ENCODE measurements around the gene ST8SIA1. TPM values are rescaled to one million over a fixed set of nuclear protein-coding genes. Genes with fewer than 3 reads are reported as not detected.

The ST8SIA1 gene
- total and polyA plus RNA-seq, 5 donors from 2014 or later, result 1.2 to 39.4 (median 3.3) TPM

DNA sequence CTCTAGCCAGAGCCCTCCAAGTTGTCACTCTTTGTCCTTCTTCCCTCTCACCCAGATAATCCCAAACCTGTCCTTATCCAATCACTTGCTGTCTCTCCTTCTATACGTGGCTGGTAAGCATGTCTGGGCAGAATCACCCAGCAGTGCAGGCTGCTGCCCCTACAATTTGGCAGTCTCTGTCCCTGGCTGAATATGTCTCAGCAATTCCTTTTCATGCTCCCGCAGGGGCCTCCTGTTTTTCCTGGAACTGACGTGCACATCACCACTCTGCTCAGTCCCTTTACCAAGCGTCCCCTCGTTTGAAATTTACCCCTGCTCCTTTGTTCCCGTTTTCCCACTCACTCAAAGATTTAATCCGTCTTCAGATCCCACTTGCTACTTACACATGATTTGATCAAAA is 80.0 kb downstream of the ST8SIA1 start:
- H3K4me3 Mint-ChIP-seq, result no peak overlapping the region
- H3K27ac ChIP-seq (ENCODE audit: insufficient read depth, low read length, poor library complexity, severe bottlenecking), result no peak overlapping the region
- no peaks in the 10 kb centered on the region for H3K27me3 Mint-ChIP-seq
- no peaks in the 10 kb centered on the region for H3K9me3 ChIP-seq (ENCODE audit: control insufficient read depth in 2 of 2, low read length in 2 of 2)
- peaks cover 19% of the 10 kb centered on the region for H3K36me3 Mint-ChIP-seq
- peaks cover 6% of the 10 kb centered on the region for H3K4me1 ChIP-seq (ENCODE audit: control insufficient read depth, insufficient read depth, low read length, poor library complexity, severe bottlenecking)
- H3K4me3 ChIP-seq (ENCODE audit: low read depth, low read length), result no peak overlapping the region
- no peaks in the 10 kb centered on the region for H3K9me3 Mint-ChIP-seq
- no peaks in the 10 kb centered on the region for H3K27me3 ChIP-seq (ENCODE audit: control insufficient read depth, insufficient read depth, low read length)
- no peak for ATAC-seq (ENCODE audit: low read depth in 2 of 2)
- peaks cover 19% of the 10 kb centered on the region for H3K36me3 ChIP-seq (ENCODE audit: control insufficient read depth, insufficient read depth, low read length)
- H3K4me1 Mint-ChIP-seq, result peaks cover 0 to 15% (median 9%) of the 10 kb centered on the region in 4 donors
- H3K27ac Mint-ChIP-seq, result no peak overlapping the region
- DNase-seq, result no peak

DNA sequence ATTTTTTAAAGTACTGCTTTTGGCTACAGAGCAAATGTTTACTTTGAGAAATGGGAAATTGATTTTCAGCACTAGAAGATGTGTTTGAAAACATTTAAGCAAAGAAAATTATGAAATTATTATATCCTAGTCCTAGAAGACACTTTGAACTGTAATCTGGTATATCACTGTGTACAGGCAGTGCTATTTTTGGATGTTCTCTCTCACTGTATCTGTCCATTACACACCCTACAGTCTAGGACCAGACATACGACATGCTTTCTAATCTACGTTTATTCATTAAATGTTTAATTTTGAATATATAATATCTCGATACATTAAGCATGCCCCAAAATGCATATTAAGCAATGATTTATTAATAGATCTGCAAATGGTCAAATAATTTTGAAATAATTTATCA is 82.5 kb downstream of the ST8SIA1 start:
- ATAC-seq (ENCODE audit: low read depth in 2 of 2) (no peak), DNase-seq (no peak)
- Histone ChIP-seq H3K9me3 (ENCODE audit: control insufficient read depth in 2 of 2, low read length in 2 of 2) (no peaks in the 10 kb centered on the region), H3K4me3 (ENCODE audit: low read depth, low read length) (no peak overlapping the region), H3K27ac (ENCODE audit: insufficient read depth, low read length, poor library complexity, severe bottlenecking) (no peak overlapping the region), H3K27me3 (ENCODE audit: control insufficient read depth, insufficient read depth, low read length) (no peaks in the 10 kb centered on the region), H3K36me3 (ENCODE audit: control insufficient read depth, insufficient read depth, low read length) (peaks cover 27% of the 10 kb centered on the region), H3K4me1 (ENCODE audit: control insufficient read depth, insufficient read depth, low read length, poor library complexity, severe bottlenecking) (no peaks in the 10 kb centered on the region)
- Mint-ChIP-seq H3K27ac (no peak overlapping the region), H3K9me3 (peaks cover 0 to under 1% (median 0%) of the 10 kb centered on the region in 7 donors), H3K27me3 (no peaks in the 10 kb centered on the region), H3K4me1 (peaks cover 0 to 6% (median 3%) of the 10 kb centered on the region in 4 donors), H3K4me3 (no peak overlapping the region), H3K36me3 (peaks cover 27% of the 10 kb centered on the region)

DNA sequence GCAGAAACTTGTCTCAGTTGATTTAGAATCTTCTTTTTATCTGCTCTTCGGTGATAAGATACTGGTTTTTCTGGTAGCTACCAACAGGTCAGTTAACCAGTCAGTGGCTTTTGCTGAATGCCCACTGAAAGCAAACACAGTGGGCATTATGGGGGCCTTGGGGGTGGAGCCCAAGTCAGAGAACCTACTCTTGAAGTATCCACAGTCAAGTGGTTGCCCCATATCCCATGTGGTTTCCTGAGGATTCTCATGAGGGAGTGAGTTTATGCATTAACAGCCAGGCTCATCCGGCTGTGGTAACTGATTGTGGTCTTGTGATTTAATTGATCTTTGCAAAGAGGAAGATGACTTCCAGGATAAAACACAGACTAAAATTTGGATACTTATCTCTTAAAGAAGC is 83.7 kb downstream of the ST8SIA1 start:
- H3K9me3 ChIP-seq (ENCODE audit: control insufficient read depth in 2 of 2, low read length in 2 of 2), result no peaks in the 10 kb centered on the region
- H3K36me3 ChIP-seq (ENCODE audit: control insufficient read depth, insufficient read depth, low read length), result peaks cover 34% of the 10 kb centered on the region
- Mint-ChIP-seq H3K4me3 (no peak overlapping the region), H3K27ac (no peak overlapping the region), H3K4me1 (peaks cover 0 to 6% (median 2%) of the 10 kb centered on the region in 4 donors), H3K27me3 (no peaks in the 10 kb centered on the region), H3K36me3 (peaks cover 30% of the 10 kb centered on the region), H3K9me3 (peaks cover 0 to 1% (median 0%) of the 10 kb centered on the region in 7 donors)
- no peaks in the 10 kb centered on the region for H3K4me1 ChIP-seq (ENCODE audit: control insufficient read depth, insufficient read depth, low read length, poor library complexity, severe bottlenecking)
- no peak overlapping the region for H3K4me3 ChIP-seq (ENCODE audit: low read depth, low read length)
- ATAC-seq (ENCODE audit: low read depth in 2 of 2) (no peak), DNase-seq (no peak)
- H3K27me3 ChIP-seq (ENCODE audit: control insufficient read depth, insufficient read depth, low read length), result no peaks in the 10 kb centered on the region
- no peak overlapping the region for H3K27ac ChIP-seq (ENCODE audit: insufficient read depth, low read length, poor library complexity, severe bottlenecking)

DNA sequence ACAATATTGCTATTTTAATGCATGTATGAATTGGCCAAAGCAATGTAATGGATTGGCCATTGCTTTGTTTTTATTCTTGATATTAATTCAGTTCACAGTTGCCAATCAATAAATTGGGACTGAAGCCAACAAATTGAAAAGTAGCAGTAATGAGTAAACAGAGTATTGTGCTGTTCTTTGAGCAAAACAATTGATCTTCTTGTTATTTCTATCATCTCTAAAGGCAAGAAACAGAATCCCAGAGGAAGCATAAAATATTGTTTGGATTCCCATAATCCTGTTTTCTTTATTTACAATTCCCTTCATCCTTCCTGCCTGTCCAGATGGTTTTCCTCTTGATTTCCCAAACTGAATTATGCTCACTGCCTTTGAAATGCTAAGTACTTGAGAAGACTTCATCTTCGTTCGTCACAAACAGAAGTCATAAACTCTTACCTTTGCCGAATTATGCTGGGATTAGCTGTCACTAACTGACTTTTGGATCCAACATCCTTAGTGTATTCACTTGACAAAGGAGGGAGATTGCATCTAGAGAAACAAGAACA is 85.9 kb downstream of the ST8SIA1 start:
- Mint-ChIP-seq H3K36me3 (peaks cover 37% of the 10 kb centered on the region), H3K4me1 (peaks cover 0 to 6% (median 2%) of the 10 kb centered on the region in 4 donors), H3K27me3 (no peaks in the 10 kb centered on the region), H3K4me3 (no peak overlapping the region), H3K9me3 (peaks cover 0 to 1% (median 0%) of the 10 kb centered on the region in 7 donors), H3K27ac (peak overlapping the region in 1 of 3 donors; percentile 11)
- Histone ChIP-seq H3K4me3 (ENCODE audit: low read depth, low read length) (no peak overlapping the region), H3K27me3 (ENCODE audit: control insufficient read depth, insufficient read depth, low read length) (no peaks in the 10 kb centered on the region), H3K9me3 (ENCODE audit: control insufficient read depth in 2 of 2, low read length in 2 of 2) (no peaks in the 10 kb centered on the region), H3K27ac (ENCODE audit: insufficient read depth, low read length, poor library complexity, severe bottlenecking) (no peak overlapping the region), H3K4me1 (ENCODE audit: control insufficient read depth, insufficient read depth, low read length, poor library complexity, severe bottlenecking) (no peaks in the 10 kb centered on the region), H3K36me3 (ENCODE audit: control insufficient read depth, insufficient read depth, low read length) (peaks cover 21% of the 10 kb centered on the region)
- ATAC-seq (ENCODE audit: low read depth in 2 of 2) (no peak), DNase-seq (no peak)

DNA sequence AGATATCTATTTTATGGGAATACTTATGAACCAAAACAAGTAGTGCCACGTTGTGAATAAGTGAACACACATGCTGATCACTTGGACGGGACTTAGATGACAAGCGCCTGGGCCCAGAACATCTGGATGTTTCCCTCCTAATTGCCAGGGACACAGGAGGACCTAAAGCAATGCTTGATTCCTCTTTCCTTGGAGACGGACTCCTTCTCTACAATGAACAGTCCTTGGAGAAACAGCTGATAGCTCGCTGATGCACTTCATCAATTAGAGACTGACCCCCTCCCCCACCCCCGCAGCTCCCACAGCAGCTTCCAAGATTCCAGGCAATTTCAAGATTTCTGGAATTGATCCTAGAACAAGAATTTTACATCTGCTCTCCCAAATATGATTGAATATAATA is 86.4 kb downstream of the ST8SIA1 start:
- Mint-ChIP-seq H3K27ac (no peak overlapping the region), H3K9me3 (peaks cover 0 to 1% (median 0%) of the 10 kb centered on the region in 7 donors), H3K27me3 (no peaks in the 10 kb centered on the region), H3K4me1 (peaks cover 0 to 6% (median 2%) of the 10 kb centered on the region in 4 donors), H3K4me3 (no peak overlapping the region), H3K36me3 (peaks cover 34% of the 10 kb centered on the region)
- Histone ChIP-seq H3K36me3 (ENCODE audit: control insufficient read depth, insufficient read depth, low read length) (peaks cover 19% of the 10 kb centered on the region), H3K27me3 (ENCODE audit: control insufficient read depth, insufficient read depth, low read length) (no peaks in the 10 kb centered on the region), H3K27ac (ENCODE audit: insufficient read depth, low read length, poor library complexity, severe bottlenecking) (no peak overlapping the region), H3K4me1 (ENCODE audit: control insufficient read depth, insufficient read depth, low read length, poor library complexity, severe bottlenecking) (no peaks in the 10 kb centered on the region), H3K4me3 (ENCODE audit: low read depth, low read length) (no peak overlapping the region), H3K9me3 (ENCODE audit: control insufficient read depth in 2 of 2, low read length in 2 of 2) (no peaks in the 10 kb centered on the region)
- DNase-seq (no peak), ATAC-seq (ENCODE audit: low read depth in 2 of 2) (no peak)

DNA sequence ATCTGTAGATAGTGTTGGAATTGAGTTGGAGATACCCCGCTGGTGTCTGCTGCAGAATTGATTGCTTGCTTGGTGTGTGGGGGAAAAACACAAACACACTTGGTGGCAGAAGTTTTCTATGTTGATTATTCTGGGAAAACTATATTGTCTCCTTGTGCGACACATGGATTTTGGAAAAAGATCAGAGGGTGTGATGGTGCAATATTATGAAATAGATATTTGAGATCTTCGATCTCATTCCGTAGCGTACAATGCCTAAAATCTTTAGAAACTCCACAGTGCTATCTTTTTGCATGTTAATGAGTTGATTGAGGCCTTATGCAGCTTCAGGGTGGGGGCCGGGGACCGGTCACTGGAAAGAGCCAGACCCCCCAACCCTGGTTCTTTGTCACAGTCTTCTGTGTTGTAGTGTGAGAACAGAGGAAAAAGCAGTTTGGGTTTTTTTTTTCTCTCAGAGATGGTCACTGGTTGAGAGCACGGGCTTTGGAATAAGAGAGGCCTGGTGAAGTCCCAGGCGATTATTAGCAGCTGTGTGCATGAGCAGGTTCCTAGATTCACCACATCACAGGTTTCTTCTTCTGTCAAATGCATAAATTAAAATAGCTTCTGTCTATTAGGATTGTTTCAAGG is 88.2 kb downstream of the ST8SIA1 start:
- H3K27ac ChIP-seq (ENCODE audit: insufficient read depth, low read length, poor library complexity, severe bottlenecking), result no peak overlapping the region
- no peaks in the 10 kb centered on the region for H3K9me3 ChIP-seq (ENCODE audit: control insufficient read depth in 2 of 2, low read length in 2 of 2)
- DNase-seq (no peak), ATAC-seq (ENCODE audit: low read depth in 2 of 2) (no peak)
- H3K9me3 Mint-ChIP-seq, result peaks cover 0 to 1% (median 0%) of the 10 kb centered on the region in 7 donors
- peaks cover 0 to 9% (median 2%) of the 10 kb centered on the region in 4 donors for H3K4me1 Mint-ChIP-seq
- peaks cover 29% of the 10 kb centered on the region for H3K36me3 Mint-ChIP-seq
- no peaks in the 10 kb centered on the region for H3K4me1 ChIP-seq (ENCODE audit: control insufficient read depth, insufficient read depth, low read length, poor library complexity, severe bottlenecking)
- no peak overlapping the region for H3K27ac Mint-ChIP-seq
- H3K27me3 Mint-ChIP-seq, result no peaks in the 10 kb centered on the region
- H3K4me3 Mint-ChIP-seq, result no peak overlapping the region
- H3K27me3 ChIP-seq (ENCODE audit: control insufficient read depth, insufficient read depth, low read length), result no peaks in the 10 kb centered on the region
- peaks cover 19% of the 10 kb centered on the region for H3K36me3 ChIP-seq (ENCODE audit: control insufficient read depth, insufficient read depth, low read length)
- no peak overlapping the region for H3K4me3 ChIP-seq (ENCODE audit: low read depth, low read length)

DNA sequence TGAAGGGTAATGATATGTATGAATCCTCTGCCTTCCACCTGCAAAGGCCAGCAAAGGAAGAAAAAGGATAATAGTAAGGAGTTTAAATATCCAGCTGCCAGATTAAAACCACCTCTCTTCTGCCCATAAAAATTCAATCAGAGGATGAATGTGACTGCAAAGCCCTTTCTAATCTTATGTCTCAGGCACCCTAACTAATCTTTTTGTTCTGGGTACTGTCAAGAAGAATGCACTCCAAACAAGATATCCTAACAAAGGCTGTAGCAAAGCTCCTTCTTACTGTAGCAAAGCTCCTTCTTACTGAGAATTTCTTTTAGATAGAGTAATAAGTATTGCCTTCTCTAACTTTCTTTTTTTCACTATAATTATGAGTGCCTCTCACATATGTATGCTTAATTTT is 91.8 kb downstream of the ST8SIA1 start:
- peaks cover 16% of the 10 kb centered on the region for H3K36me3 Mint-ChIP-seq
- H3K27ac Mint-ChIP-seq, result no peak overlapping the region
- Histone ChIP-seq H3K27ac (ENCODE audit: insufficient read depth, low read length, poor library complexity, severe bottlenecking) (no peak overlapping the region), H3K36me3 (ENCODE audit: control insufficient read depth, insufficient read depth, low read length) (peaks cover 7% of the 10 kb centered on the region), H3K4me1 (ENCODE audit: control insufficient read depth, insufficient read depth, low read length, poor library complexity, severe bottlenecking) (no peaks in the 10 kb centered on the region), H3K27me3 (ENCODE audit: control insufficient read depth, insufficient read depth, low read length) (no peaks in the 10 kb centered on the region), H3K4me3 (ENCODE audit: low read depth, low read length) (no peak overlapping the region), H3K9me3 (ENCODE audit: control insufficient read depth in 2 of 2, low read length in 2 of 2) (no peaks in the 10 kb centered on the region)
- H3K4me3 Mint-ChIP-seq, result no peak overlapping the region
- H3K9me3 Mint-ChIP-seq, result peaks cover 0 to 1% (median 0%) of the 10 kb centered on the region in 7 donors
- H3K27me3 Mint-ChIP-seq, result no peaks in the 10 kb centered on the region
- no peak for ATAC-seq (ENCODE audit: low read depth in 2 of 2)
- DNase-seq, result no peak
- peaks cover 0 to 6% (median 2%) of the 10 kb centered on the region in 4 donors for H3K4me1 Mint-ChIP-seq

DNA sequence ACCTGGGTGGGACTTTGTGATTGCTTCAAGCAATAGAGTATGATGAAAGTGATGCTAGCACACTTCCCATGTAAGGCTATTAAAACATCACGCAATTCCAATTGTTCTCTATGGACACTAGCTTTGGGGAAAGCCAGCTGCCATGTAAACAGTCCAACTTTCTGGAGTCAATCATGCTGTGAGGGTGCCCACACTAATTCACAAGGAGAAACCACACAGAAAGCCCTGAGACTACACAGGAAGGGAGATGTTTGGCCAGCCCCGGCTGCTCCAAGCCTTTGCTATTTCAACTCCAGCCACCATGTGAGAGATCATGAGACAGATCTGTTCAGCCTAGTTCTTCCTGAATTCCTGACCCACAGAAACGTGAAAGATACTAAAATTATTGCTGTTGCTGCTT is 96.3 kb downstream of the ST8SIA1 start:
- Mint-ChIP-seq H3K27ac (peak overlapping the region in 1 of 3 donors; percentile 6), H3K9me3 (peaks cover 0 to 3% (median 0%) of the 10 kb centered on the region in 7 donors), H3K4me3 (no peak overlapping the region), H3K36me3 (peaks cover 5% of the 10 kb centered on the region), H3K27me3 (no peaks in the 10 kb centered on the region), H3K4me1 (peaks cover 0 to 8% (median 2%) of the 10 kb centered on the region in 4 donors)
- Histone ChIP-seq H3K9me3 (ENCODE audit: control insufficient read depth in 2 of 2, low read length in 2 of 2) (no peaks in the 10 kb centered on the region), H3K4me1 (ENCODE audit: control insufficient read depth, insufficient read depth, low read length, poor library complexity, severe bottlenecking) (no peaks in the 10 kb centered on the region), H3K4me3 (ENCODE audit: low read depth, low read length) (no peak overlapping the region), H3K27ac (ENCODE audit: insufficient read depth, low read length, poor library complexity, severe bottlenecking) (no peak overlapping the region), H3K27me3 (ENCODE audit: control insufficient read depth, insufficient read depth, low read length) (no peaks in the 10 kb centered on the region), H3K36me3 (ENCODE audit: control insufficient read depth, insufficient read depth, low read length) (no peaks in the 10 kb centered on the region)
- ATAC-seq (ENCODE audit: low read depth in 2 of 2), result no peak
- DNase-seq, result no peak
